Measurements from ENCODE around the gene STXBP5L.
"Not testable (repeated sequence)": the region's sequence is repeated elsewhere in the genome, so short reads cannot be mapped to it uniquely, and the experiment has no call there.

The STXBP5L gene

GRCh38 chr3:121231872-121232271 is 323.9 kb downstream of the STXBP5L start:
- no peaks in the 10 kb centered on the region for H3K4me1 Mint-ChIP-seq (ENCODE audit: low read depth)

GRCh38 chr3:121232309-121233225 is 324.6 kb downstream of the STXBP5L start:
- no peak overlapping the region for H3K27ac Mint-ChIP-seq
- no peak overlapping the region for H3K4me3 Mint-ChIP-seq
- no peaks in the 10 kb centered on the region for H3K36me3 Mint-ChIP-seq (ENCODE audit: low read depth)
- no peaks in the 10 kb centered on the region for H3K9me3 Mint-ChIP-seq
- H3K4me1 Mint-ChIP-seq (ENCODE audit: low read depth) = no peaks in the 10 kb centered on the region
- no peaks in the 10 kb centered on the region for H3K27me3 Mint-ChIP-seq (ENCODE audit: low read depth)

More at GRCh38 chr3:121231872-121232271, 323.9 kb downstream of the STXBP5L start:
- no peak overlapping the region for H3K4me3 Mint-ChIP-seq
- H3K9me3 Mint-ChIP-seq = no peaks in the 10 kb centered on the region
- no peak overlapping the region for H3K27ac Mint-ChIP-seq
- no peaks in the 10 kb centered on the region for H3K27me3 Mint-ChIP-seq (ENCODE audit: low read depth)
- no peaks in the 10 kb centered on the region for H3K36me3 Mint-ChIP-seq (ENCODE audit: low read depth)

GRCh38 chr3:121243208-121243607 is 335.2 kb downstream of the STXBP5L start:
- Mint-ChIP-seq H3K4me1 (ENCODE audit: low read depth) (no peaks in the 10 kb centered on the region), H3K9me3 (no peaks in the 10 kb centered on the region), H3K4me3 (no peak overlapping the region), H3K27ac (no peak overlapping the region), H3K36me3 (ENCODE audit: low read depth) (no peaks in the 10 kb centered on the region), H3K27me3 (ENCODE audit: low read depth) (no peaks in the 10 kb centered on the region)

GRCh38 chr3:121252676-121253075 is 344.7 kb downstream of the STXBP5L start:
- Mint-ChIP-seq H3K27me3 (ENCODE audit: low read depth) (no peaks in the 10 kb centered on the region), H3K27ac (no peak overlapping the region), H3K36me3 (ENCODE audit: low read depth) (no peaks in the 10 kb centered on the region), H3K4me3 (no peak overlapping the region), H3K9me3 (no peaks in the 10 kb centered on the region), H3K4me1 (ENCODE audit: low read depth) (no peaks in the 10 kb centered on the region)

GRCh38 chr3:121269389-121269788 is 361.4 kb downstream of the STXBP5L start:
- no peaks in the 10 kb centered on the region for H3K27me3 Mint-ChIP-seq (ENCODE audit: low read depth)
- H3K9me3 Mint-ChIP-seq = no peaks in the 10 kb centered on the region
- no peaks in the 10 kb centered on the region for H3K36me3 Mint-ChIP-seq (ENCODE audit: low read depth)
- H3K4me3 Mint-ChIP-seq = no peak overlapping the region
- no peaks in the 10 kb centered on the region for H3K4me1 Mint-ChIP-seq (ENCODE audit: low read depth)
- no peak overlapping the region for H3K27ac Mint-ChIP-seq

- Mint-ChIP-seq H3K4me1 (ENCODE audit: low read depth) (no peaks in the 10 kb centered on the region), H3K27ac (no peak overlapping the region)
Measured at GRCh38 chr3:121274411-121274810, 366.4 kb downstream of the STXBP5L start.

GRCh38 chr3:121295452-121295851 is 387.4 kb downstream of the STXBP5L start:
- no peaks in the 10 kb centered on the region for H3K4me1 Mint-ChIP-seq (ENCODE audit: low read depth)
- no peak overlapping the region for H3K27ac Mint-ChIP-seq
- H3K4me3 Mint-ChIP-seq = no peak overlapping the region
- H3K27me3 Mint-ChIP-seq (ENCODE audit: low read depth) = no peaks in the 10 kb centered on the region
- no peaks in the 10 kb centered on the region for H3K9me3 Mint-ChIP-seq
- no peaks in the 10 kb centered on the region for H3K36me3 Mint-ChIP-seq (ENCODE audit: low read depth)

More at GRCh38 chr3:121274411-121274810, 366.4 kb downstream of the STXBP5L start:
- Mint-ChIP-seq H3K4me3 (no peak overlapping the region), H3K36me3 (ENCODE audit: low read depth) (no peaks in the 10 kb centered on the region), H3K9me3 (no peaks in the 10 kb centered on the region), H3K27me3 (ENCODE audit: low read depth) (no peaks in the 10 kb centered on the region)

GRCh38 chr3:121295979-121296378 is 388.0 kb downstream of the STXBP5L start:
- H3K36me3 Mint-ChIP-seq (ENCODE audit: low read depth) = no peaks in the 10 kb centered on the region
- H3K4me3 Mint-ChIP-seq = no peak overlapping the region
- H3K27me3 Mint-ChIP-seq (ENCODE audit: low read depth) = no peaks in the 10 kb centered on the region
- no peaks in the 10 kb centered on the region for H3K9me3 Mint-ChIP-seq
- no peaks in the 10 kb centered on the region for H3K4me1 Mint-ChIP-seq (ENCODE audit: low read depth)
- H3K27ac Mint-ChIP-seq = no peak overlapping the region

- Mint-ChIP-seq H3K4me1 (ENCODE audit: low read depth) (no peaks in the 10 kb centered on the region), H3K4me3 (no peak overlapping the region), H3K36me3 (ENCODE audit: low read depth) (no peaks in the 10 kb centered on the region), H3K27me3 (ENCODE audit: low read depth) (no peaks in the 10 kb centered on the region), H3K27ac (no peak overlapping the region), H3K9me3 (no peaks in the 10 kb centered on the region)
Measured at GRCh38 chr3:121324320-121324719, 416.3 kb downstream of the STXBP5L start.

- Mint-ChIP-seq H3K27me3 (ENCODE audit: low read depth) (no peaks in the 10 kb centered on the region), H3K4me1 (ENCODE audit: low read depth) (no peaks in the 10 kb centered on the region), H3K4me3 (no peak overlapping the region), H3K9me3 (no peaks in the 10 kb centered on the region), H3K27ac (no peak overlapping the region), H3K36me3 (ENCODE audit: low read depth) (no peaks in the 10 kb centered on the region)
Measured at GRCh38 chr3:121330118-121330517, 422.1 kb downstream of the STXBP5L start.

- no peaks in the 10 kb centered on the region for H3K4me1 Mint-ChIP-seq (ENCODE audit: low read depth)
- H3K9me3 Mint-ChIP-seq = no peaks in the 10 kb centered on the region
- no peak overlapping the region for H3K27ac Mint-ChIP-seq
- H3K36me3 Mint-ChIP-seq (ENCODE audit: low read depth) = no peaks in the 10 kb centered on the region
- H3K4me3 Mint-ChIP-seq = no peak overlapping the region
- no peaks in the 10 kb centered on the region for H3K27me3 Mint-ChIP-seq (ENCODE audit: low read depth)
Measured at GRCh38 chr3:121330634-121331033, 422.6 kb downstream of the STXBP5L start.

GRCh38 chr3:121355960-121356359 is 448.0 kb downstream of the STXBP5L start:
- H3K27me3 Mint-ChIP-seq (ENCODE audit: low read depth); H3K9me3 Mint-ChIP-seq; H3K27ac Mint-ChIP-seq; H3K36me3 Mint-ChIP-seq (ENCODE audit: low read depth); H3K4me3 Mint-ChIP-seq; H3K4me1 Mint-ChIP-seq (ENCODE audit: low read depth): not testable (repeated sequence)

- H3K9me3 Mint-ChIP-seq = no peaks in the 10 kb centered on the region
- H3K36me3 Mint-ChIP-seq (ENCODE audit: low read depth) = no peaks in the 10 kb centered on the region
- no peak overlapping the region for H3K4me3 Mint-ChIP-seq
- H3K27me3 Mint-ChIP-seq (ENCODE audit: low read depth) = peaks cover 6% of the 10 kb centered on the region
- H3K4me1 Mint-ChIP-seq (ENCODE audit: low read depth) = no peaks in the 10 kb centered on the region
- H3K27ac Mint-ChIP-seq = no peak overlapping the region
Measured at GRCh38 chr3:121362035-121362734, 454.2 kb downstream of the STXBP5L start.

- not testable (repeated sequence) for H3K4me1 Mint-ChIP-seq (ENCODE audit: low read depth); H3K36me3 Mint-ChIP-seq (ENCODE audit: low read depth); H3K27ac Mint-ChIP-seq; H3K9me3 Mint-ChIP-seq; H3K4me3 Mint-ChIP-seq
- peaks cover 16% of the 10 kb centered on the region for H3K27me3 Mint-ChIP-seq (ENCODE audit: low read depth)
Measured at GRCh38 chr3:121388308-121388707, 480.3 kb downstream of the STXBP5L start.

- H3K4me3 Mint-ChIP-seq; H3K4me1 Mint-ChIP-seq (ENCODE audit: low read depth); H3K27me3 Mint-ChIP-seq (ENCODE audit: low read depth); H3K36me3 Mint-ChIP-seq (ENCODE audit: low read depth); H3K9me3 Mint-ChIP-seq; H3K27ac Mint-ChIP-seq: not testable (repeated sequence)
Measured at GRCh38 chr3:121395967-121396366, 488.0 kb downstream of the STXBP5L start.
